H1 (cell line): ENCODE data around the gene MRM2. TPM values are rescaled to one million over a fixed set of nuclear protein-coding genes. Genes with fewer than 3 reads are reported as not detected.
A peak's percentile ranks its signal among the peaks of the same experiment; 100 is the strongest.

Source experiments
- CTCF ChIA-PET: fragments of 300-600 bp; sonication (Branson Sonifier 250); formaldehyde crosslinking; loops from one replicate; lab custom pipeline; 2021; ENCODE audit not compliant: partially characterized antibody; lab: Charles Lee
- POLR2A ChIA-PET: fragments of 300-600 bp; sonication (Branson Sonifier 250); formaldehyde crosslinking; loops from one replicate; lab custom pipeline; 2021; ENCODE audit warnings: inconsistent platforms; ENCODE audit not compliant: partially characterized antibody; lab: Charles Lee
- DNase-seq, 2 experiments: peaks; one replicate each; pipeline versions ENCODE4 v3.0.0 to v3.0.0-alpha.2; 2010 to 2022; ENCODE audit warnings: low spot score in 2 of 2, low read depth in 1 of 2, mixed read lengths in 1 of 2
- FAIRE-seq: peaks from 2 replicates; lab custom pipeline; 2011; peaks lifted over from hg19 to GRCh38; lab: Jason Lieb, UNC
- H2AFZ ChIP-seq: 2 replicates; pipeline ENCODE4 v1.8.1; 2012; ENCODE audit warnings: low read length, inconsistent platforms
- H2AK5ac ChIP-seq: 2 replicates; pipeline ENCODE4 v1.6.1; 2013; ENCODE audit warnings: low read depth, low read length
- H2BK120ac ChIP-seq: replicated peaks from 2 replicates; pipeline ENCODE3; 2013; ENCODE audit warnings: low read depth, low read length, inconsistent platforms
- H2BK12ac ChIP-seq: 2 replicates; pipeline ENCODE4 v1.6.1; 2013; ENCODE audit warnings: low read depth, low read length
- H2BK15ac ChIP-seq: 2 replicates; pipeline ENCODE4 v1.6.1; 2013; ENCODE audit warnings: low read length
- H2BK20ac ChIP-seq: 2 replicates; pipeline ENCODE4 v1.6.1; 2013; ENCODE audit warnings: low read length
- H2BK5ac ChIP-seq: 2 replicates; pipeline ENCODE4 v1.6.1; 2013; ENCODE audit warnings: low read depth, low read length
- H3K14ac ChIP-seq: 2 replicates; pipeline ENCODE4 v1.6.1; 2013; ENCODE audit warnings: inconsistent platforms; ENCODE audit not compliant: insufficient read length
- H3K18ac ChIP-seq: 2 replicates; pipeline ENCODE4 v1.6.1; 2013; ENCODE audit warnings: low read length; ENCODE audit errors: extremely low read depth
- H3K23ac ChIP-seq: 2 replicates; pipeline ENCODE4 v1.6.1; 2013; ENCODE audit warnings: inconsistent platforms; ENCODE audit not compliant: insufficient read length
- H3K23me2 ChIP-seq: 2 replicates; pipeline ENCODE4 v1.6.1; 2013; ENCODE audit warnings: low read depth, low read length
- H3K27ac ChIP-seq: 2 replicates; pipeline ENCODE4 v1.6.1; 2011; ENCODE audit warnings: low read depth, low read length, inconsistent platforms
- H3K27me3 ChIP-seq, 4 experiments: replicated peaks in 1 of 4; 1 replicate in 1 of 4; 2 replicates in 3 of 4; pipeline versions ENCODE4 v1.6.1 to v1.8.1; 2011 to 2013; ENCODE audit warnings: low read length in 3 of 4, mild to moderate bottlenecking in 3 of 4, inconsistent platforms in 2 of 4, mixed read lengths in 2 of 4, moderate library complexity in 1 of 4; ENCODE audit not compliant: control insufficient read depth in 3 of 4, insufficient read depth in 3 of 4; ENCODE audit errors: extremely low read depth in 1 of 4
- H3K36me3 ChIP-seq, 4 experiments: 2 replicates each; pipeline versions ENCODE4 v1.6.1 to v1.8.1; 2011 to 2013; ENCODE audit warnings: mild to moderate bottlenecking in 4 of 4, low read length in 3 of 4, moderate library complexity in 2 of 4, control low read depth in 1 of 4, inconsistent platforms in 1 of 4; ENCODE audit not compliant: insufficient read depth in 4 of 4, control insufficient read depth in 2 of 4
- H3K4ac ChIP-seq: replicated peaks from 2 replicates; pipeline ENCODE3; 2013; ENCODE audit warnings: low read length, low read depth, mixed read lengths, inconsistent platforms; ENCODE audit not compliant: insufficient read length
- H3K4me1 ChIP-seq, 4 experiments: replicated peaks in 1 of 4; 1 replicate in 1 of 4; 2 replicates in 3 of 4; pipeline versions ENCODE4 v1.6.1 to v1.8.1; 2011 to 2013; ENCODE audit warnings: low read length in 3 of 4, inconsistent platforms in 2 of 4, mixed read lengths in 1 of 4; ENCODE audit not compliant: insufficient read depth in 4 of 4, control insufficient read depth in 3 of 4
- H3K4me2 ChIP-seq, 2 experiments: 2 replicates each; pipeline versions ENCODE4 v1.6.1 to v1.8.1; 2011 to 2013; ENCODE audit warnings: low read depth in 2 of 2, low read length in 2 of 2, control low read depth in 1 of 2, inconsistent platforms in 1 of 2, mild to moderate bottlenecking in 1 of 2; ENCODE audit not compliant: insufficient read depth in 1 of 2
- H3K4me3 ChIP-seq, 4 experiments: fragments of 200-600, 300-600 bp in 1 of 4; sonication (generic), shearing (Covaris generic), sonication (Bioruptor Twin) in 1 of 4; 2 replicates each; pipeline versions ENCODE4 v1.5.1 to v1.8.1; 2011 to 2016; ENCODE audit warnings: low read length in 4 of 4, low read depth in 3 of 4, control low read depth in 2 of 4, inconsistent platforms in 2 of 4, mild to moderate bottlenecking in 2 of 4, mixed read lengths in 1 of 4, moderate library complexity in 1 of 4; ENCODE audit not compliant: insufficient read depth in 2 of 4; ENCODE audit errors: extremely low read depth in 1 of 4
- H3K56ac ChIP-seq: replicated peaks from 2 replicates; pipeline ENCODE3; 2013; ENCODE audit warnings: low read depth, mild to moderate bottlenecking, mixed read lengths, low read length, inconsistent platforms; ENCODE audit not compliant: insufficient read length
- H3K79me1 ChIP-seq: 2 replicates; pipeline ENCODE4 v1.6.1; 2013; ENCODE audit warnings: low read depth, low read length, control low read depth
- H3K79me2 ChIP-seq, 2 experiments: 2 replicates each; pipeline versions ENCODE4 v1.6.1 to v1.8.1; 2012 to 2013; ENCODE audit warnings: low read length in 2 of 2, mild to moderate bottlenecking in 2 of 2, inconsistent platforms in 1 of 2; ENCODE audit not compliant: insufficient read depth in 2 of 2, control insufficient read depth in 1 of 2
- H3K9ac ChIP-seq, 4 experiments: replicated peaks in 1 of 4; 1 replicate in 1 of 4; 2 replicates in 3 of 4; pipeline versions ENCODE4 v1.6.1 to v1.8.1; 2011 to 2013; ENCODE audit warnings: low read depth in 3 of 4, low read length in 3 of 4, control low read depth in 2 of 4, mild to moderate bottlenecking in 2 of 4, moderate library complexity in 2 of 4, inconsistent platforms in 1 of 4; ENCODE audit errors: extremely low read depth in 1 of 4
- H3K9me3 ChIP-seq, 2 experiments: 2 replicates each; pipeline versions ENCODE4 v1.6.1 to v1.8.1; 2012 to 2013; ENCODE audit warnings: mild to moderate bottlenecking in 2 of 2, moderate library complexity in 2 of 2, control low read depth in 1 of 2, inconsistent platforms in 1 of 2, low read depth in 1 of 2, low read length in 1 of 2, mixed read lengths in 1 of 2; ENCODE audit not compliant: insufficient read depth in 2 of 2
- H4K20me1 ChIP-seq, 2 experiments: replicated peaks in 1 of 2; 2 replicates each; pipeline versions ENCODE3 to v1.8.1; 2011 to 2013; ENCODE audit warnings: inconsistent platforms in 2 of 2, low read length in 2 of 2, mild to moderate bottlenecking in 1 of 2; ENCODE audit not compliant: insufficient read depth in 2 of 2, control insufficient read depth in 1 of 2
- H4K5ac ChIP-seq: 2 replicates; pipeline ENCODE4 v1.6.1; 2013; ENCODE audit warnings: low read length, low read depth, mixed read lengths, inconsistent platforms; ENCODE audit not compliant: insufficient read length
- H4K8ac ChIP-seq: 2 replicates; pipeline ENCODE4 v1.8.0; 2013; ENCODE audit warnings: mild to moderate bottlenecking, moderate library complexity, low read length, inconsistent platforms; ENCODE audit not compliant: insufficient read depth; ENCODE audit errors: extremely low read depth
- H4K91ac ChIP-seq: replicated peaks from 2 replicates; pipeline ENCODE3; 2013; ENCODE audit warnings: low read length, mixed read lengths, inconsistent platforms; ENCODE audit not compliant: insufficient read length
- E2F6 ChIP-seq: IDR thresholded peaks from 2 replicates; pipeline ENCODE4 v1.6.1; 2012; ENCODE audit warnings: inconsistent platforms
- EP300 ChIP-seq, 2 experiments: IDR thresholded peaks; 1 replicate in 1 of 2; 2 replicates in 1 of 2; pipeline ENCODE4 v1.6.1; 2011 to 2012; ENCODE audit warnings: low read depth in 2 of 2, low read length in 2 of 2, mild to moderate bottlenecking in 2 of 2, borderline replicate concordance in 1 of 2, inconsistent platforms in 1 of 2, moderate library complexity in 1 of 2
- MAX ChIP-seq: IDR thresholded peaks from 2 replicates; pipeline ENCODE4 v1.6.1; 2012; ENCODE audit warnings: inconsistent platforms
- POLR2A ChIP-seq, 2 experiments: IDR thresholded peaks; 1 replicate in 1 of 2; 2 replicates in 1 of 2; pipeline ENCODE4 v1.6.1; 2011; ENCODE audit warnings: low read depth in 2 of 2, low read length in 2 of 2, mild to moderate bottlenecking in 2 of 2; ENCODE audit errors: control extremely low read depth in 1 of 2
- RNF2 ChIP-seq: fragments of 200-900, 300-1000 bp; sonication (generic); IDR thresholded peaks from 2 replicates; pipeline ENCODE4 v1.7.1; 2016; ENCODE audit warnings: borderline replicate concordance, low read depth, mild to moderate bottlenecking, antibody characterized with exemption, low read length; ENCODE audit not compliant: poor library complexity, severe bottlenecking; ENCODE audit errors: missing control alignments
- SIX5 ChIP-seq: IDR thresholded peaks from 2 replicates; pipeline ENCODE4 v1.6.1; 2011; ENCODE audit warnings: mild to moderate bottlenecking, low read depth, low read length
- TAF7 ChIP-seq: optimal IDR thresholded peaks from 2 replicates; pipeline ENCODE3; 2011; ENCODE audit warnings: low read depth, mild to moderate bottlenecking, inconsistent platforms, low read length, moderate library complexity, borderline replicate concordance
- USF2 ChIP-seq: IDR thresholded peaks from 2 replicates; pipeline ENCODE4 v1.6.1; 2011; ENCODE audit warnings: low read length, improper control_type of control experiment
- WGBS, 2 experiments: shearing (Covaris generic) in 1 of 2; methylation state at CpG; one replicate each; pipeline versions ENCODE4 v1.1.6 to v1.1.7; 2013 to 2015; ENCODE audit warnings: low lambda C conversion rate in 2 of 2, mixed read lengths in 2 of 2, inconsistent platforms in 1 of 2, low coverage in 1 of 2, missing lambda C conversion rate in 1 of 2; ENCODE audit not compliant: insufficient replicate concordance in 2 of 2, insufficient coverage in 1 of 2, insufficient read length in 1 of 2; ENCODE audit errors: extremely low coverage in 1 of 2, missing lambda C conversion rate in 1 of 2; 5-methylcytosine and 5-hydroxymethylcytosine counted together
- polyA plus RNA-seq, 7 experiments: library from polyadenylated mRNA; depleted of rRNA in 3 of 7; stranded (reverse) in 5 of 7; unstranded in 2 of 7; fragments of >200 nt in 5 of 7; fragments of 200-250 nt in 2 of 7; gene quantifications; 1 replicate in 5 of 7; 2 replicates in 1 of 7; 4 replicates in 1 of 7; pipeline versions ENCODE4 v1.2.1 to v1.2.3, GENCODE V29; 2011 to 2013; ENCODE audit warnings: missing spikeins in 2 of 7, mixed read lengths in 2 of 7
- total RNA-seq: library from RNA; stranded (reverse); fragmentation: NEBNext Ultra II Directional; extraction: Animal tissue kit (Norgen Biotek cat#: 25700); gene quantifications from 2 replicates; pipeline ENCODE4 v1.2.1, GENCODE V29; 2021

The MRM2 gene
- total and polyA plus RNA-seq, 2 of the 8 experiments (the other 6 are each of a cell fraction or from before 2014, with no cell fraction given), result 17.2 to 38.6 TPM

- Histone ChIP-seq H3K79me1 (no peaks in the 10 kb centered on the region; the same call in none of the 2 replicates), H2BK15ac (no peak overlapping the region), H3K4me2 (no peak overlapping the region), H3K36me3 (peaks cover 0 to 25% (median 14%) of the 10 kb centered on the region in 4 experiments; a peak in 5 of 8 replicates), H3K27ac (no peak overlapping the region), H2AK5ac (no peak overlapping the region), H3K56ac (no peak overlapping the region), H2BK5ac (no peak overlapping the region), H2AFZ (no peak overlapping the region), H4K20me1 (peaks cover 3 to 13% of the 10 kb centered on the region in 2 experiments), H3K14ac (no peak overlapping the region), H3K27me3 (no peaks in the 10 kb centered on the region), H3K9me3 (peaks cover 8 to 11% of the 10 kb centered on the region in 2 experiments), H4K5ac (no peak overlapping the region), H3K4me3 (no peak overlapping the region), H3K4me1 (no peaks in the 10 kb centered on the region), H3K9ac (no peak overlapping the region), H3K23ac (no peak overlapping the region), H2BK12ac (0 out of 2 replicates have a peak overlapping the region, but pooled peaks have one; percentile 9), H3K23me2 (no peaks in the 10 kb centered on the region), H2BK20ac (no peak overlapping the region), H4K91ac (no peak overlapping the region), H2BK120ac (no peak overlapping the region), H3K4ac (no peak overlapping the region), H3K79me2 (peaks cover 0 to 6% of the 10 kb centered on the region in 2 experiments; a peak in 1 of 4 replicates), H3K18ac (no peak overlapping the region), H4K8ac (no peak overlapping the region)
- CTCF ChIA-PET, result interaction anchor here (0.5 to 2.6 kb wide), 35 partner anchors 8 to 527 kb away, joined by 3 to 9 read pairs (median 5); no protein-coding TSS in a partner anchor
- DNase-seq (no peak), FAIRE-seq (no peak)
- POLR2A ChIA-PET, result no interaction called here
- 92% methylated on average over 13 of the region's 13 CpGs; no CpG with 5 or more reads in 1 of the 2 experiments for WGBS, 2 experiments
- TF ChIP-seq EP300 (IDR thresholded peaks at IDR 0.05; ENCODE audit: borderline replicate concordance in 1 of 2, low read depth in 2 of 2, low read length in 2 of 2) (no peak), SIX5 (no peak), POLR2A (IDR thresholded peaks at IDR 0.05; ENCODE audit: control extremely low read depth in 1 of 2, low read depth in 2 of 2, low read length in 2 of 2) (no peak), TAF7 (no peak), USF2 (no peak), MAX (no peak), E2F6 (no peak), RNF2 (no peak)
These were observed 46.4 kb downstream of the MRM2 start for GRCh38 chr7:2195400-2196246.
